Peyer's patch (tissue), 4 donors: Measurements from ENCODE around the gene GRIK4. TPM values are rescaled to one million over a fixed set of nuclear protein-coding genes. Genes with fewer than 3 reads are reported as not detected.

Experiments
- DNase-seq, 3 donors: peaks; one replicate each; pipeline ENCODE4 v3.0.0-alpha.2; 2017 to 2019
- H3K27ac ChIP-seq, 4 donors: fragments of 200-600 bp; sonication (generic); one replicate each; pipeline ENCODE4 v1.5.1; 2016 to 2019
- H3K27me3 ChIP-seq, 2 donors: fragments of 200-600 bp; sonication (generic); one replicate each; pipeline ENCODE4 v1.5.1; 2019
- H3K36me3 ChIP-seq, 3 donors: fragments of 200-600 bp; sonication (generic); one replicate each; pipeline ENCODE4 v1.5.1; 2016 to 2019
- H3K4me1 ChIP-seq, 4 donors: fragments of 200-600 bp; sonication (generic); one replicate each; pipeline ENCODE4 v1.5.1; 2016 to 2019
- H3K4me3 ChIP-seq, 4 donors: fragments of 200-600 bp; sonication (generic); 1 replicate in 3 of 4; 2 replicates in 1 of 4; pipeline ENCODE4 v1.5.1; 2016 to 2019; ENCODE audit warnings: mild to moderate bottlenecking in 1 of 4
- H3K9me3 ChIP-seq, 4 donors: fragments of 200-600 bp; sonication (generic); one replicate each; pipeline ENCODE4 v1.5.1; 2016 to 2019; ENCODE audit warnings: mild to moderate bottlenecking in 1 of 4
- CTCF ChIP-seq, 6 experiments: fragments of 450-650 bp in 4 of 6; fragments of 200-600 bp in 2 of 6; sonication (generic) in 1 of 6; IDR thresholded peaks; one replicate each; pipeline ENCODE4 v1.5.1; 2017 to 2019; ENCODE audit warnings: antibody characterized with exemption in 6 of 6, mild to moderate bottlenecking in 3 of 6, moderate library complexity in 1 of 6
- POLR2A ChIP-seq, 2 donors: fragments of 450-650 bp; IDR thresholded peaks; one replicate each; pipeline ENCODE4 v1.5.1; 2017; ENCODE audit warnings: antibody characterized with exemption in 2 of 2, mild to moderate bottlenecking in 2 of 2, moderate library complexity in 2 of 2
- total RNA-seq, 4 donors: library from RNA; depleted of rRNA; stranded (reverse); fragments of >200 nt; gene quantifications; one replicate each; pipeline ENCODE4 v1.1.0, GENCODE V29; 2016

Gene GRIK4
- total RNA-seq, 4 donors from 2014 or later = 0.40 to 2.5 TPM; not detected in 2

DNA sequence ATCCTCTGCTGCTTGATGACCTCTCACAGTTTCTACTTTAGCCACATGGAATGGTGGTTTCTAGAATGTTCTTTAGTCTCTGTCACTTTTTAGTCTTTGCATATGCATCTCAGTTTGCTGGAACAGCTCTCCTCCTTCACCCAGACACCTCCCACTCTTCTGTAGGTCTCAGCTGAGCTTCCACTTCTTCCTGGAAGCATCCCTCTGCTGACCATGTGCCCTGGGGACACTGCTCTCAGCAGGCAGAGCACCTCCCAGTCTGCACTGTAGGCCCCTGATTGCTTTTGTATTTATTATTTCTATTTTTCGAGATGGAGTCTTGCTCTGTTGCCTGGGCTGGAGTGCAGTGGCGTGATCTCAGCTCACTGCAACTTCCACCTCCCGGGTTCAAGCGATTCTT is 84.0 kb downstream of the GRIK4 start:
- no peaks in the 10 kb centered on the region for H3K36me3 ChIP-seq
- no peaks in the 10 kb centered on the region for H3K27me3 ChIP-seq
- no peaks in the 10 kb centered on the region for H3K9me3 ChIP-seq
- no peaks in the 10 kb centered on the region for H3K4me1 ChIP-seq
- DNase-seq = no peak
- no peak overlapping the region for H3K4me3 ChIP-seq
- no peak overlapping the region for H3K27ac ChIP-seq
- no peak for TF ChIP-seq CTCF (IDR thresholded peaks at IDR 0.05)
- no peak for TF ChIP-seq POLR2A (IDR thresholded peaks at IDR 0.05)

DNA sequence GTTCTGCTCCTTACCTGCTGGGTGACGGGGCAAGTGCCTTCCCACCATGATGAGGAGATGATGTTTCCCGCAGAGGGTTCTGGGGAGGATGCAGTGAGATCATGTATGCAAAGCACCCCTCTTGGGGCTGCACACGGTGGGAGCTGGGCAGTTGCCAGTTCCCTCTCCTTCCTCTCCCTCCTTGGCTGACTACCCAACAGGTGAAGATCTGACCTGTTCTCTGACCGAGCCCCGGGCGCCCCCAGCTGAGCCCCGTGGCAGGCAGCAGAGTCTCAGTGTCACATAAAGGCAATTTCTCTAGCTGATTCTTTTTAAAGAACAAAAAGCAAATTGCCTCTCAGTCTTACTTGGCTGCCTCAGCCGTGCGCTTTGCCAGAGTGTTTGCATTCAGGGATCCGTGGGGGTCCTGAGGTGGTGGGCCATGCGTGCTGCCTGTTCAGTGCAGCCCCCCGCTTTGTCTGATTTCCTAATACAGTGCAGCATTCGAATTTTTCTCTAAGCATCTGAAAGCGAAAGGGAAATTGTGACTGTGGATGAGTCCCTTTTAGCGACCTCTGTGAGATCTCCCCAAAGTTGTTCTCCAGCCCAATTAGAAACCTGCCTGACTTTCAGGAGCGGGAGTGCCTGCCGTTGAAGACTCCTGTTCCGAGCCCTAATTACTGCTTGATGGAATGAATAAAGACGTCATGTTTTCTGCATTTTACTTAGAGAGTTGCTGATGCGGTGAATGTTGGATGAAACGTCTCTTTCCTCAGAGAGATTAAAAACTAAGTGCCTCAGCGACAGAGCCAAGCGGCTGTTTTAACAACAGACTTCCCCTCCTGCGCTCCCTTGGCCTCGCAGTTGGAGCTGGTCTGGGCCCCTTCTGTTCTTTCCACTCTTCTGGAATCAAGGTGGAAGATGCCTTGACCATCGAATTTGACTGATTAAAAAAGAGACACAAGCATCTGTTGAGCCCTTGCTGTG is 86.0 kb downstream of the GRIK4 start:
- no peak for TF ChIP-seq POLR2A (IDR thresholded peaks at IDR 0.05)
- TF ChIP-seq CTCF (IDR thresholded peaks at IDR 0.05) = no peak
- H3K9me3 ChIP-seq = no peaks in the 10 kb centered on the region
- H3K4me1 ChIP-seq = no peaks in the 10 kb centered on the region
- no peak overlapping the region for H3K27ac ChIP-seq
- H3K36me3 ChIP-seq = no peaks in the 10 kb centered on the region
- H3K4me3 ChIP-seq = no peak overlapping the region
- peak in 1 of 3 donors; percentile 23 for DNase-seq
- H3K27me3 ChIP-seq = no peaks in the 10 kb centered on the region

- Histone ChIP-seq H3K4me1 (no peaks in the 10 kb centered on the region), H3K36me3 (no peaks in the 10 kb centered on the region), H3K9me3 (no peaks in the 10 kb centered on the region), H3K27ac (no peak overlapping the region), H3K4me3 (no peak overlapping the region), H3K27me3 (no peaks in the 10 kb centered on the region)
- TF ChIP-seq POLR2A (IDR thresholded peaks at IDR 0.05) = no peak
- no peak for TF ChIP-seq CTCF (IDR thresholded peaks at IDR 0.05)
- DNase-seq = peak in 1 of 3 donors; percentile 10
These were observed 87.1 kb downstream of the GRIK4 start for GRCh38 chr11:120598517-120599257.

GRCh38 chr11:120599816-120600420 is 88.4 kb downstream of the GRIK4 start:
- Histone ChIP-seq H3K4me3 (no peak overlapping the region), H3K9me3 (no peaks in the 10 kb centered on the region), H3K27ac (no peak overlapping the region), H3K36me3 (no peaks in the 10 kb centered on the region), H3K27me3 (no peaks in the 10 kb centered on the region), H3K4me1 (no peaks in the 10 kb centered on the region)
- TF ChIP-seq POLR2A (IDR thresholded peaks at IDR 0.05) = no peak
- TF ChIP-seq CTCF (IDR thresholded peaks at IDR 0.05) = no peak
- peak in 1 of 3 donors; percentile 15 for DNase-seq

DNA sequence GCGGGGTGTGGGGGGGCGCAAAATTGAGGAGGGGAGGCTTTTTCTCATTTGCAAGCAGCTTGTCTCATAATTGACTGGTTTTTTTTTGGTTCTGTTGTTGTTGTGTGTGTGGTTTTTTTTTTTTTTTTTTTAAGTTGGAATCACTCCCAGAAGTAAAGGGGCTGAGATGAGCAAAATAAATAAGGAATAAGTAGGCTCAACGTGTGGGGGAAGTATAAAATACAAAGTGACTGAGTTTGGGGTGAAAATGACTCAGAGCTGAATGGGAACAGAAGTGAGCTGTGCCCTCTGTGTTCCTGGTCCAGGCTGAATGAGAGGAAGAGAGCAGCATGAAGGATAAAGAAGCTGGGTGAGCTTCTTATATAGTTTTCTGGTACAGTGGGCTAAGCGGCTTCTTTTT is 90.0 kb downstream of the GRIK4 start:
- no peaks in the 10 kb centered on the region for H3K9me3 ChIP-seq
- DNase-seq = no peak

More for the DNA sequence above, 90.0 kb downstream of the GRIK4 start:
- Histone ChIP-seq H3K4me1 (no peaks in the 10 kb centered on the region), H3K4me3 (no peak overlapping the region), H3K27me3 (no peaks in the 10 kb centered on the region), H3K36me3 (no peaks in the 10 kb centered on the region), H3K27ac (no peak overlapping the region)
- TF ChIP-seq POLR2A (IDR thresholded peaks at IDR 0.05) (no peak), CTCF (IDR thresholded peaks at IDR 0.05) (no peak)
